ENCODE measurements around the gene PHF10. TPM values are rescaled to one million over a fixed set of nuclear protein-coding genes. Genes with fewer than 3 reads are reported as not detected.

The PHF10 gene
- total RNA-seq, 1 donor from 2014 or later = 56.6 TPM

GRCh38 chr6:169656546-169657283 lies 67.6 kb downstream of the PHF10 start:
- no peak for DNase-seq (ENCODE audit: low spot score)
- intact Hi-C loops (cut with DNase I) = no loop called here

- DNase-seq (ENCODE audit: low spot score) = no peak
- intact Hi-C loops (cut with DNase I) = no loop called here
Measured at GRCh38 chr6:169654598-169655391, 69.5 kb downstream of the PHF10 start.

Other genes with a start within 250 kb of the PHF10 start
- 7.2 TPM for gene WDR27, start 22.5 kb downstream of the PHF10 start, total RNA-seq
- gene C6orf120, start 22.4 kb downstream of the PHF10 start, total RNA-seq = 13.6 TPM
- 0.83 TPM for gene DYNLT2, start 27.1 kb upstream of the PHF10 start, total RNA-seq
- gene ERMARD, start 27.1 kb upstream of the PHF10 start, total RNA-seq = 11.3 TPM